MCF 10A (cell line): ENCODE data around the gene TSFM. TPM values are rescaled to one million over a fixed set of nuclear protein-coding genes. Genes with fewer than 3 reads are reported as not detected.

Source experiments
- BruUV-seq: library from RNA; stranded (reverse); fragments of 400-500 nt; replicated peaks from 2 replicates; lab custom pipeline; 2021; lab: Mats Ljungman, UMichigan
- CTCF ChIA-PET: fragments of 300-600 bp; sonication (Branson Sonifier 250); formaldehyde crosslinking; extraction: SDS; loops from one replicate; lab custom pipeline; 2021; ENCODE audit warnings: antibody characterized with exemption, inconsistent platforms; lab: Yijun Ruan, JAX
- POLR2A ChIA-PET: fragments of 300-600, 350-650 bp; sonication (Branson Sonifier 250); formaldehyde crosslinking; extraction: SDS; loops from one replicate; lab custom pipeline; 2020; ENCODE audit warnings: antibody characterized with exemption, inconsistent platforms; lab: Yijun Ruan, JAX
- DNase-seq: peaks from one replicate; pipeline ENCODE4 v3.0.0-alpha.2; 2018; ENCODE audit not compliant: unreplicated experiment
- H3K27ac Mint-ChIP-seq: one replicate; pipeline ENCODE4 v1.8.0; 2022; ENCODE audit warnings: mild to moderate bottlenecking, low read depth, mixed read lengths; ENCODE audit not compliant: unreplicated experiment
- H3K27me3 Mint-ChIP-seq: one replicate; pipeline ENCODE4 v1.8.0; 2022; ENCODE audit warnings: mixed read lengths; ENCODE audit not compliant: insufficient read depth, unreplicated experiment
- H3K36me3 Mint-ChIP-seq: one replicate; pipeline ENCODE4 v1.8.0; 2022; ENCODE audit warnings: mild to moderate bottlenecking, moderate library complexity, mixed read lengths; ENCODE audit not compliant: insufficient read depth, unreplicated experiment
- H3K4me1 Mint-ChIP-seq: one replicate; pipeline ENCODE4 v1.8.0; 2022; ENCODE audit warnings: mixed read lengths; ENCODE audit not compliant: insufficient read depth, unreplicated experiment
- H3K4me3 Mint-ChIP-seq: one replicate; pipeline ENCODE4 v1.8.0; 2022; ENCODE audit warnings: mild to moderate bottlenecking, moderate library complexity, mixed read lengths; ENCODE audit not compliant: unreplicated experiment
- H3K9me3 Mint-ChIP-seq: one replicate; pipeline ENCODE4 v1.8.0; 2022; ENCODE audit warnings: mixed read lengths; ENCODE audit not compliant: unreplicated experiment
- intact Hi-C: fragments of 100-400 bp; cut with micrococcal nuclease; formaldehyde crosslinking; loops from 2 replicates; pipeline ENCODE4 v1.14.1; 2022
- total RNA-seq: library from RNA; stranded (reverse); gene quantifications from 2 replicates; pipeline ENCODE4 v1.2.3, GENCODE V29; 2022
- TF ChIP-seq, protein P1 (sequence below): fragments of 200-600 bp; IDR thresholded peaks from one replicate; pipeline ENCODE4 v1.8.0; 2022; ENCODE audit warnings: antibody characterized with exemption, mild to moderate bottlenecking; ENCODE audit not compliant: unreplicated experiment

TSFM gene
- total RNA-seq, 1 experiment from 2014 or later: 32.6 TPM

DNA sequence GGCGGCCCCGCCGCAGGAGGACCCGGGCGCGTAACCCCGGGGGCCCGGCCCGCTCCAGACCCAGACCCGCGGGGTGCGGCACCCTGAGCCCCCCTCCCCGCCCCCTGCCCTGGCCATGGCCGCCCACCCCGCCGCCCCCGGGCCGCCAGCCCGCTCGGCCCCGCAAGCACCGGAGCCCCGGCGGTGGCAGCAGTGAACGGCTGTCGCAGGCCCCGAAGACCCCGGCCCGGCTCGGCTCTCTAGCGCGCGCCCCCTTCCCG lies 27.5 kb upstream of the TSFM start:
- Mint-ChIP-seq H3K4me3 (peak overlapping the region; percentile 73), H3K9me3 (no peaks in the 10 kb centered on the region), H3K27me3 (no peaks in the 10 kb centered on the region), H3K36me3 (peaks cover 28% of the 10 kb centered on the region), H3K27ac (no peak overlapping the region), H3K4me1 (peaks cover 40% of the 10 kb centered on the region)
- ChIA-PET CTCF (no interaction called here), POLR2A (interaction anchor here (0.7 to 4.1 kb wide), 4 partner anchors 10 to 28 kb away, joined by 3 to 26 read pairs (median 12); partner anchors contain the start of genes CYP27B1, EEF1AKMT3, METTL1 and TSPAN31)
- BruUV-seq: no TSS peak
- intact Hi-C loops: no loop called here
- no peak for DNase-seq
- TF ChIP-seq, protein P1, sequence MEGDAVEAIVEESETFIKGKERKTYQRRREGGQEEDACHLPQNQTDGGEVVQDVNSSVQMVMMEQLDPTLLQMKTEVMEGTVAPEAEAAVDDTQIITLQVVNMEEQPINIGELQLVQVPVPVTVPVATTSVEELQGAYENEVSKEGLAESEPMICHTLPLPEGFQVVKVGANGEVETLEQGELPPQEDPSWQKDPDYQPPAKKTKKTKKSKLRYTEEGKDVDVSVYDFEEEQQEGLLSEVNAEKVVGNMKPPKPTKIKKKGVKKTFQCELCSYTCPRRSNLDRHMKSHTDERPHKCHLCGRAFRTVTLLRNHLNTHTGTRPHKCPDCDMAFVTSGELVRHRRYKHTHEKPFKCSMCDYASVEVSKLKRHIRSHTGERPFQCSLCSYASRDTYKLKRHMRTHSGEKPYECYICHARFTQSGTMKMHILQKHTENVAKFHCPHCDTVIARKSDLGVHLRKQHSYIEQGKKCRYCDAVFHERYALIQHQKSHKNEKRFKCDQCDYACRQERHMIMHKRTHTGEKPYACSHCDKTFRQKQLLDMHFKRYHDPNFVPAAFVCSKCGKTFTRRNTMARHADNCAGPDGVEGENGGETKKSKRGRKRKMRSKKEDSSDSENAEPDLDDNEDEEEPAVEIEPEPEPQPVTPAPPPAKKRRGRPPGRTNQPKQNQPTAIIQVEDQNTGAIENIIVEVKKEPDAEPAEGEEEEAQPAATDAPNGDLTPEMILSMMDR: no peak

DNA sequence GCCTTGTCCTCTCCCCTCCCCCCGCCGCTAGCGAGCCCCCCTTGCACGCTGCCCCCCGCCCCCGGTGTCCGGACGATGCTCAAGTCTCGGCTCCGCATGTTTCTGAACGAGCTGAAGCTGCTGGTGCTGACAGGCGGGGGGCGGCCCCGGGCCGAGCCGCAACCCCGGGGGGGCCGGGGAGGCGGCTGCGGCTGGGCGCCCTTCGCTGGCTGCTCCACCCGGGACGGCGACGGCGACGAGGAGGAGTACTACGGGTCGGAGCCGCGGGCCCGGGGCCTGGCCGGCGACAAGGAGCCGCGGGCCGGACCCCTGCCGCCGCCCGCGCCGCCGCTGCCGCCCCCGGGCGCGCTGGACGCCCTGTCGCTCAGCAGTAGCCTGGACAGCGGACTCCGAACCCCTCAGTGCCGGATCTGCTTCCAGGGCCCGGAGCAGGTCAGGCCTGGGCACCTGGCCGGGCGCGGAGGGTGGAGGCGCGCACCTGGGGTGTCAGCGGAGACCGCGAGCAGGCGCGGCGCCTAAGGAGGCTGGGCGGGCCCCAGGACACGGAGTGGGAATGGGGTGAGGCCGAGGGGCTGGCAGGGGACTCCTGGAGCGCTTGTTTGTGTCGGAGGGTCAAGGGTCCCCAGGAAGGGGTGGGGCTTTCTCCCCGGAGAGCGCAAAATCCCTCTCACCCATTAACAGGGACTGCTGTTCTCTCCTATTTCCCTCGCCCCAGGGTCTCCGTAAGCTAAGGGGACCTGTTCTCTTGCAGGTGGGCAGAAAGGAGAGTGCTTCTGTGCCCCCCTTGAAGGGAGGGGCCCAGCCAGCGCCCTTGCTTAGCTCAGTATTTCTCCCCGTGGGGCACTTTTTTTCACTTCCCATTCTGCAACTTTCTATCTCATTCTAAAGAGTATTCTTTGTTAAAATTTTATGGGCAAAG lies 26.9 kb upstream of the TSFM start:
- TF ChIP-seq, protein P1: no peak
- H3K27me3 Mint-ChIP-seq: no peaks in the 10 kb centered on the region
- POLR2A ChIA-PET: interaction anchor here (0.7 to 4.1 kb wide), 6 partner anchors 9 to 38 kb away, joined by 3 to 26 read pairs (median 7); partner anchors contain the start of genes CYP27B1, TSFM and TSPAN31
- H3K27ac Mint-ChIP-seq: no peak overlapping the region
- peaks cover 35% of the 10 kb centered on the region for H3K4me1 Mint-ChIP-seq
- H3K36me3 Mint-ChIP-seq: peaks cover 22% of the 10 kb centered on the region
- CTCF ChIA-PET: interaction anchor here (1.0 to 2.3 kb wide), 6 partner anchors 11 to 38 kb away, joined by 3 to 12 read pairs (median 4); partner anchors contain the start of genes CYP27B1, EEF1AKMT3, METTL1 and TSFM
- H3K9me3 Mint-ChIP-seq: no peaks in the 10 kb centered on the region
- BruUV-seq: no TSS peak
- intact Hi-C loops: no loop called here
- no peak for DNase-seq
- H3K4me3 Mint-ChIP-seq: peak overlapping the region; percentile 73

DNA sequence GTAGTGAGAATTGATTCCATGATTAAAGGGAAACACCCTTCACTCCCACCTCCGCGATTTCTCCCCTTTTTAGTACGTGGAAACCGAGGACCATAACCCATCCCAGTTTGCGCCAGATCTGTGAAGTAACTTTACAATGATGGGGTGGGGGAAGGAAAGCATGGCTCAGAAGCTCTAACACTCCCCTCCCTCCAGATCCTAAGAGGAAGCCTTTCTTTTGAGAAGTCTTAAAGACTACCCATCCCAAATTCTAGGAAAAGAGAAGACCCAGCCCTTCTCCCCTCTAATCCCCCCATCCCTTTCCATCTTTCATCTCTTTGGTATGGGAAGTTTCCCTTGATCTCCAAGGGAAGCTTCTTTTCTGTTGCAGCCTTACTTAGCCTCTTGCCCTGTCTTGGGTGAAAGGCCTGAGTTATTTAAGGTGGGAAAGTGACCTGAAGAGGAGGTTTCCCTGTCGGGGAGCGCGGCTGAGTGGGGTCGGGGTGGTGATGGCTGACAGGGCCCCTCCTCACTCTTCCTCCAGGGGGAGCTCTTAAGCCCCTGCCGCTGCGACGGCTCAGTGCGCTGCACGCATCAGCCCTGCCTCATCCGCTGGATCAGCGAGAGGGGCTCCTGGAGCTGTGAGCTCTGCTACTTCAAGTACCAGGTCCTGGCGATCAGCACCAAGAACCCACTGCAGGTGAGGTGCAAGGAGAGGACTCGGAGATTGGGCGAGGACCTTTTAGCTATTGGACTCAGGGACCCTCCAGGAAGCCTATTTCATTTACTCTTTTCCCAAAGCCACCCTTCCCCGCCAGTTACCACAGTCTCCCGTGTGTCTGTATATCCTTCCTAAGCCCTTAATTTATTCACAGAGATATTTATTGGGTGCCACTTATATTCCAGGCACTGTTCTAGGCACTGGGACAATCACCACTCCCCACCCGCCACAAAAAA lies 25.9 kb upstream of the TSFM start:
- TF ChIP-seq, protein P1: no peak
- H3K36me3 Mint-ChIP-seq: peaks cover 17% of the 10 kb centered on the region
- CTCF ChIA-PET: interaction anchor here (0.6 to 2.3 kb wide), 11 partner anchors 10 to 1289 kb away, joined by 3 to 12 read pairs (median 4); partner anchors contain the start of genes CYP27B1, EEF1AKMT3, METTL1 and TSFM
- intact Hi-C loops: no loop called here
- H3K27ac Mint-ChIP-seq: no peak overlapping the region
- H3K4me1 Mint-ChIP-seq: peaks cover 27% of the 10 kb centered on the region
- peak overlapping the region; percentile 73 for H3K4me3 Mint-ChIP-seq
- H3K9me3 Mint-ChIP-seq: no peaks in the 10 kb centered on the region
- H3K27me3 Mint-ChIP-seq: no peaks in the 10 kb centered on the region
- DNase-seq: no peak
- POLR2A ChIA-PET: interaction anchor here (0.6 to 4.1 kb wide), 6 partner anchors 8 to 88 kb away, joined by 4 to 26 read pairs (median 7); partner anchors contain the start of genes CYP27B1, TSFM and TSPAN31
- BruUV-seq: no TSS peak
